Activated naive CD8-positive, alpha-beta T cell (primary cell): Measurements from ENCODE around the gene GDAP2.

Source experiments
- H3K27ac Mint-ChIP-seq: one replicate; pipeline ENCODE4 v1.8.0; 2021; ENCODE audit warnings: mixed read lengths
- H3K27me3 Mint-ChIP-seq: one replicate; pipeline ENCODE4 v1.8.0; 2021; ENCODE audit warnings: mixed read lengths
- H3K36me3 Mint-ChIP-seq: one replicate; pipeline ENCODE4 v1.8.0; 2021; ENCODE audit warnings: mixed read lengths
- H3K4me1 Mint-ChIP-seq: one replicate; pipeline ENCODE4 v1.8.0; 2021; ENCODE audit warnings: low read depth, mixed read lengths
- H3K4me3 Mint-ChIP-seq: one replicate; pipeline ENCODE4 v1.8.0; 2021; ENCODE audit warnings: mild to moderate bottlenecking, mixed read lengths
- H3K9me3 Mint-ChIP-seq: one replicate; pipeline ENCODE4 v1.8.0; 2021; ENCODE audit warnings: low read depth, mixed read lengths

Gene GDAP2

GRCh38 chr1:117929343-117930172, at the start of gene GDAP2, which contains the start of gene WDR3:
TSS of gene GDAP2 (minus strand) at chr1:117929621. CDS start at chr1:117920357, 9,264 bp downstream.
TSS of gene WDR3 (plus strand) at chr1:117929739. CDS start at chr1:117933320, 3,581 bp downstream.
- Mint-ChIP-seq H3K9me3 (no peaks in the 10 kb centered on the region), H3K36me3 (peaks cover 21% of the 10 kb centered on the region), H3K27ac (peak within 1 kb of the TSS; percentile 94), H3K4me3 (peak within 1 kb of the TSS; percentile 99), H3K4me1 (peaks cover 64% of the 10 kb centered on the region), H3K27me3 (no peaks in the 10 kb centered on the region)

GRCh38 chr1:117976381-117976780, 47.0 kb upstream of the GDAP2 start:
- no peaks in the 10 kb centered on the region for H3K4me1 Mint-ChIP-seq
- no peaks in the 10 kb centered on the region for H3K36me3 Mint-ChIP-seq
- no peaks in the 10 kb centered on the region for H3K9me3 Mint-ChIP-seq
- H3K27me3 Mint-ChIP-seq: peaks cover 3% of the 10 kb centered on the region
- no peak overlapping the region for H3K27ac Mint-ChIP-seq
- no peak overlapping the region for H3K4me3 Mint-ChIP-seq

GRCh38 chr1:117971777-117972176, 42.4 kb upstream of the GDAP2 start:
- H3K9me3 Mint-ChIP-seq: no peaks in the 10 kb centered on the region
- no peaks in the 10 kb centered on the region for H3K36me3 Mint-ChIP-seq
- H3K27ac Mint-ChIP-seq: no peak overlapping the region
- peaks cover 3% of the 10 kb centered on the region for H3K27me3 Mint-ChIP-seq
- H3K4me3 Mint-ChIP-seq: no peak overlapping the region
- H3K4me1 Mint-ChIP-seq: no peaks in the 10 kb centered on the region

GRCh38 chr1:117970252-117970651, 40.8 kb upstream of the GDAP2 start:
- H3K27ac Mint-ChIP-seq: no peak overlapping the region
- peaks cover 3% of the 10 kb centered on the region for H3K27me3 Mint-ChIP-seq
- H3K9me3 Mint-ChIP-seq: no peaks in the 10 kb centered on the region
- peaks cover 3% of the 10 kb centered on the region for H3K36me3 Mint-ChIP-seq
- peaks cover 3% of the 10 kb centered on the region for H3K4me1 Mint-ChIP-seq
- no peak overlapping the region for H3K4me3 Mint-ChIP-seq

- Mint-ChIP-seq H3K27me3 (peaks cover under 1% of the 10 kb centered on the region), H3K9me3 (no peaks in the 10 kb centered on the region), H3K27ac (no peak overlapping the region), H3K36me3 (peaks cover 7% of the 10 kb centered on the region), H3K4me1 (peaks cover 14% of the 10 kb centered on the region), H3K4me3 (no peak overlapping the region)
Measured at GRCh38 chr1:117967881-117968280, 38.5 kb upstream of the GDAP2 start.

- Mint-ChIP-seq H3K4me1 (peaks cover 14% of the 10 kb centered on the region), H3K36me3 (peaks cover 7% of the 10 kb centered on the region), H3K4me3 (no peak overlapping the region), H3K27ac (no peak overlapping the region), H3K27me3 (no peaks in the 10 kb centered on the region), H3K9me3 (no peaks in the 10 kb centered on the region)
Measured at GRCh38 chr1:117967477-117967876, 38.1 kb upstream of the GDAP2 start.

- H3K4me1 Mint-ChIP-seq: peaks cover 14% of the 10 kb centered on the region
- H3K36me3 Mint-ChIP-seq: peaks cover 13% of the 10 kb centered on the region
- H3K9me3 Mint-ChIP-seq: no peaks in the 10 kb centered on the region
- peak overlapping the region; percentile 73 for H3K27ac Mint-ChIP-seq
- no peaks in the 10 kb centered on the region for H3K27me3 Mint-ChIP-seq
- H3K4me3 Mint-ChIP-seq: peak overlapping the region; percentile 51
Measured at GRCh38 chr1:117964290-117965038, 35.0 kb upstream of the GDAP2 start.

- Mint-ChIP-seq H3K27ac (no peak overlapping the region), H3K4me1 (peaks cover 6% of the 10 kb centered on the region), H3K27me3 (no peaks in the 10 kb centered on the region), H3K4me3 (no peak overlapping the region), H3K9me3 (no peaks in the 10 kb centered on the region), H3K36me3 (peaks cover 20% of the 10 kb centered on the region)
Measured at GRCh38 chr1:117959364-117959763, 29.9 kb upstream of the GDAP2 start.

GRCh38 chr1:117952386-117952785, 23.0 kb upstream of the GDAP2 start:
- Mint-ChIP-seq H3K4me3 (no peak overlapping the region), H3K4me1 (no peaks in the 10 kb centered on the region), H3K9me3 (no peaks in the 10 kb centered on the region), H3K27me3 (no peaks in the 10 kb centered on the region), H3K36me3 (peaks cover 17% of the 10 kb centered on the region), H3K27ac (no peak overlapping the region)

GRCh38 chr1:117942293-117942692, 12.9 kb upstream of the GDAP2 start:
- Mint-ChIP-seq H3K9me3 (no peaks in the 10 kb centered on the region), H3K27me3 (no peaks in the 10 kb centered on the region), H3K4me3 (no peak overlapping the region), H3K27ac (no peak overlapping the region), H3K4me1 (peaks cover 2% of the 10 kb centered on the region), H3K36me3 (peaks cover 31% of the 10 kb centered on the region)

GRCh38 chr1:117933769-117934168, 4.3 kb upstream of the GDAP2 start:
- Mint-ChIP-seq H3K4me1 (peaks cover 43% of the 10 kb centered on the region), H3K27ac (no peak overlapping the region), H3K36me3 (peaks cover 27% of the 10 kb centered on the region)

GRCh38 chr1:117932576-117932975, 3.2 kb upstream of the GDAP2 start:
- H3K27ac Mint-ChIP-seq: no peak overlapping the region
- peaks cover 52% of the 10 kb centered on the region for H3K4me1 Mint-ChIP-seq
- H3K4me3 Mint-ChIP-seq: peak overlapping the region; percentile 99
- H3K9me3 Mint-ChIP-seq: no peaks in the 10 kb centered on the region
- H3K36me3 Mint-ChIP-seq: peaks cover 23% of the 10 kb centered on the region
- no peaks in the 10 kb centered on the region for H3K27me3 Mint-ChIP-seq

More at GRCh38 chr1:117933769-117934168, 4.3 kb upstream of the GDAP2 start:
- Mint-ChIP-seq H3K27me3 (no peaks in the 10 kb centered on the region), H3K4me3 (no peak overlapping the region), H3K9me3 (no peaks in the 10 kb centered on the region)

GRCh38 chr1:117930484-117930883, 1.1 kb upstream of the GDAP2 start:
- Mint-ChIP-seq H3K36me3 (peaks cover 23% of the 10 kb centered on the region), H3K4me1 (peaks cover 68% of the 10 kb centered on the region), H3K27ac (peak overlapping the region; percentile 94), H3K4me3 (peak overlapping the region; percentile 99), H3K9me3 (no peaks in the 10 kb centered on the region), H3K27me3 (no peaks in the 10 kb centered on the region)

GRCh38 chr1:117930173-117930447, 689 bp upstream of the GDAP2 start:
- H3K27me3 Mint-ChIP-seq: no peaks in the 10 kb centered on the region
- peak overlapping the region; percentile 94 for H3K27ac Mint-ChIP-seq
- peaks cover 68% of the 10 kb centered on the region for H3K4me1 Mint-ChIP-seq
- peak overlapping the region; percentile 99 for H3K4me3 Mint-ChIP-seq
- H3K36me3 Mint-ChIP-seq: peaks cover 23% of the 10 kb centered on the region
- H3K9me3 Mint-ChIP-seq: no peaks in the 10 kb centered on the region

GRCh38 chr1:117928881-117929342, 509 bp downstream of the GDAP2 start:
- Mint-ChIP-seq H3K27me3 (no peaks in the 10 kb centered on the region), H3K4me3 (peak overlapping the region; percentile 99), H3K36me3 (peaks cover 22% of the 10 kb centered on the region), H3K9me3 (no peaks in the 10 kb centered on the region), H3K27ac (peak overlapping the region; percentile 46), H3K4me1 (peaks cover 65% of the 10 kb centered on the region)
